Measurements from ENCODE around the gene PAPSS2.

The PAPSS2 gene

GRCh38 chr10:87771871-87772500 is 112.3 kb downstream of the PAPSS2 start:
- no peak for DNase-seq (ENCODE audit: extremely low read depth in 1 of 2, low read depth in 1 of 2)

DNA sequence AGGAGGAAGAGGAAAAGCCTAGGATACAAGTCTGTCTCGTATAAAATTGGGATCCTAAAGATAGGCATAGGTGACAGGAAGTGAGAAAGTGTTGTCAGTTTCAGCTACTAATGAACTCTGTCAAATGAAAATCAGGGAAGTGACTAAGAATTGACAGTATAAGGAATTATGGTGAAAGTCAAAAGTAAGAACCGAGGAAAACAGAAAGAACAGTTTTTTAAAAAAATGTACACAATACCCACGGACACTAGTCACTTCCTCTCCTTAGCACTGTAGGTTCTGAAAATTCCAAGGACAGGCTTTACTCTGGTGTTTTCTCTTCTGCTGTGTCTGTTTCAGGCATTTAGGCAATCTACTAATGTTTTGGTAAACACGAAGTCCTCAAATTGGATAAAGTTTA is 116.1 kb downstream of the PAPSS2 start:
- DNase-seq (ENCODE audit: extremely low read depth in 1 of 2, low read depth in 1 of 2) = no peak

- no peak for DNase-seq (ENCODE audit: extremely low read depth in 1 of 2, low read depth in 1 of 2)
Measured at GRCh38 chr10:87776328-87776727, 116.7 kb downstream of the PAPSS2 start.

GRCh38 chr10:87781545-87781944 is 121.9 kb downstream of the PAPSS2 start:
- DNase-seq (ENCODE audit: extremely low read depth in 1 of 2, low read depth in 1 of 2) = no peak

- DNase-seq (ENCODE audit: extremely low read depth in 1 of 2, low read depth in 1 of 2) = no peak
Measured at GRCh38 chr10:87782721-87783120, 123.0 kb downstream of the PAPSS2 start.

DNA sequence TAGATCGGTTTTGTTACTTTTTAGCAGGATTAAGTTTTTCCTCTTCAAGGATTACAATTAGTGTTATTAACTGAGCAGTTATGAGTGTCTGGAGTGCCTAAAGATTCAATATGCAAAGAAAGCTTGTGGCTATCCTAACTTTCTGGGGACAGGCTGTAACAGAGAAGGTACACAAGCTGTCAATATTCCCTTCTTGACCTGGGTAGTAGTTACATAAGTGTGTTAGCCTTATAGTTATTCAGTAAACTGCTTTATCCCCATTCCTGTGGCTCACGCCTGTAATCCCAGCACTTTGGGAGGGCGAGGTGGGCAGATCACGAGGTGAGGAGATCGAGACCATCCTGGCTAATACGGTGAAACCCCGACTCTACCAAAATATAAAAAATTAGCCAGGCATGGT is 126.7 kb downstream of the PAPSS2 start:
- DNase-seq (ENCODE audit: extremely low read depth in 1 of 2, low read depth in 1 of 2) = no peak

GRCh38 chr10:87790185-87790584 is 130.5 kb downstream of the PAPSS2 start:
- no peak for DNase-seq (ENCODE audit: extremely low read depth in 1 of 2, low read depth in 1 of 2)

DNA sequence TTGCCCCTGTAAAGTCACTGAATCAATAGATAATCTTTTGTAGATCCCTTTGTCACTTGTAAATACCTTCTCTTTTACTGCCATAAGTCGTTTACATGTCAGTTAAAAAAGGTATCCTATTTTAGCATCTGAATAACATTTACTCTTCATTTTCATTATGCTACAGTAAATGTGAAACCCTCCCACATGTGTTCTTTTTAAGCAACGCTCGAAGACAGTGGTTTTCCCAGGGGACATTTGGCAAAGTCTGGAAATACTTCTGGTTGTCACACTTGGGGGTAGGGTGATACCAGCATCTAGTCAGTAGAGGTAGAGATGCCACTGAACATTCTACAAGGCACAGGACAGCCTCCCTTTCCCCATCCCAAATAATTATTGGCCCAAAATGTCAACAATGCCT is 134.6 kb downstream of the PAPSS2 start:
- no peak for DNase-seq (ENCODE audit: extremely low read depth in 1 of 2, low read depth in 1 of 2)

All from activated CD8-positive, alpha-beta memory T cell treated with anti-CD3 and anti-CD28 coated beads for 1 hour (primary cell).